Measurements from ENCODE around the gene PTPN4. TPM values are rescaled to one million over a fixed set of nuclear protein-coding genes. Genes with fewer than 3 reads are reported as not detected.

PTPN4 gene
- total and polyA plus RNA-seq, 2 of the 8 experiments (the other 6 are each of a cell fraction or from before 2014, with no cell fraction given): 28.5 to 105 TPM

DNA sequence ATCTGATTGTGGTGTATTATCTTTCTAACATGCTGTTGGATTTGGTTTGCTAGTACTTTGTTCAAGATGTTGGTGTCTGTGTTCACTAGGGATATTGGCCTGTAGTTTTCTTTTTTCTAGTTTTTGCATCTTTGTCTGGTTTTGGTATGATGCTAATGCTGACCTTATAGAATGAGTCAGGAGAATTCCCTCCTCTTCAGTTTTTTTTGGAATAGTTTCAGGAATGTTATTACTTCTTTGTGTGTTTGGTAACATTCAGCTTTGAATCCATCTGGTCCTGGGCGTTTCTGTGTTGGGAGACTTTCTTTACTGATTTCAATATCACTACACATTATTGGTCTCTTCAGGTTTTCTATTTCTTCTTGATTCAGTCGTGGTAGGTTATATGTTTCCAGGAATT, 129.0 kb downstream of the PTPN4 start (continued):
- TF ChIP-seq, protein P1, sequence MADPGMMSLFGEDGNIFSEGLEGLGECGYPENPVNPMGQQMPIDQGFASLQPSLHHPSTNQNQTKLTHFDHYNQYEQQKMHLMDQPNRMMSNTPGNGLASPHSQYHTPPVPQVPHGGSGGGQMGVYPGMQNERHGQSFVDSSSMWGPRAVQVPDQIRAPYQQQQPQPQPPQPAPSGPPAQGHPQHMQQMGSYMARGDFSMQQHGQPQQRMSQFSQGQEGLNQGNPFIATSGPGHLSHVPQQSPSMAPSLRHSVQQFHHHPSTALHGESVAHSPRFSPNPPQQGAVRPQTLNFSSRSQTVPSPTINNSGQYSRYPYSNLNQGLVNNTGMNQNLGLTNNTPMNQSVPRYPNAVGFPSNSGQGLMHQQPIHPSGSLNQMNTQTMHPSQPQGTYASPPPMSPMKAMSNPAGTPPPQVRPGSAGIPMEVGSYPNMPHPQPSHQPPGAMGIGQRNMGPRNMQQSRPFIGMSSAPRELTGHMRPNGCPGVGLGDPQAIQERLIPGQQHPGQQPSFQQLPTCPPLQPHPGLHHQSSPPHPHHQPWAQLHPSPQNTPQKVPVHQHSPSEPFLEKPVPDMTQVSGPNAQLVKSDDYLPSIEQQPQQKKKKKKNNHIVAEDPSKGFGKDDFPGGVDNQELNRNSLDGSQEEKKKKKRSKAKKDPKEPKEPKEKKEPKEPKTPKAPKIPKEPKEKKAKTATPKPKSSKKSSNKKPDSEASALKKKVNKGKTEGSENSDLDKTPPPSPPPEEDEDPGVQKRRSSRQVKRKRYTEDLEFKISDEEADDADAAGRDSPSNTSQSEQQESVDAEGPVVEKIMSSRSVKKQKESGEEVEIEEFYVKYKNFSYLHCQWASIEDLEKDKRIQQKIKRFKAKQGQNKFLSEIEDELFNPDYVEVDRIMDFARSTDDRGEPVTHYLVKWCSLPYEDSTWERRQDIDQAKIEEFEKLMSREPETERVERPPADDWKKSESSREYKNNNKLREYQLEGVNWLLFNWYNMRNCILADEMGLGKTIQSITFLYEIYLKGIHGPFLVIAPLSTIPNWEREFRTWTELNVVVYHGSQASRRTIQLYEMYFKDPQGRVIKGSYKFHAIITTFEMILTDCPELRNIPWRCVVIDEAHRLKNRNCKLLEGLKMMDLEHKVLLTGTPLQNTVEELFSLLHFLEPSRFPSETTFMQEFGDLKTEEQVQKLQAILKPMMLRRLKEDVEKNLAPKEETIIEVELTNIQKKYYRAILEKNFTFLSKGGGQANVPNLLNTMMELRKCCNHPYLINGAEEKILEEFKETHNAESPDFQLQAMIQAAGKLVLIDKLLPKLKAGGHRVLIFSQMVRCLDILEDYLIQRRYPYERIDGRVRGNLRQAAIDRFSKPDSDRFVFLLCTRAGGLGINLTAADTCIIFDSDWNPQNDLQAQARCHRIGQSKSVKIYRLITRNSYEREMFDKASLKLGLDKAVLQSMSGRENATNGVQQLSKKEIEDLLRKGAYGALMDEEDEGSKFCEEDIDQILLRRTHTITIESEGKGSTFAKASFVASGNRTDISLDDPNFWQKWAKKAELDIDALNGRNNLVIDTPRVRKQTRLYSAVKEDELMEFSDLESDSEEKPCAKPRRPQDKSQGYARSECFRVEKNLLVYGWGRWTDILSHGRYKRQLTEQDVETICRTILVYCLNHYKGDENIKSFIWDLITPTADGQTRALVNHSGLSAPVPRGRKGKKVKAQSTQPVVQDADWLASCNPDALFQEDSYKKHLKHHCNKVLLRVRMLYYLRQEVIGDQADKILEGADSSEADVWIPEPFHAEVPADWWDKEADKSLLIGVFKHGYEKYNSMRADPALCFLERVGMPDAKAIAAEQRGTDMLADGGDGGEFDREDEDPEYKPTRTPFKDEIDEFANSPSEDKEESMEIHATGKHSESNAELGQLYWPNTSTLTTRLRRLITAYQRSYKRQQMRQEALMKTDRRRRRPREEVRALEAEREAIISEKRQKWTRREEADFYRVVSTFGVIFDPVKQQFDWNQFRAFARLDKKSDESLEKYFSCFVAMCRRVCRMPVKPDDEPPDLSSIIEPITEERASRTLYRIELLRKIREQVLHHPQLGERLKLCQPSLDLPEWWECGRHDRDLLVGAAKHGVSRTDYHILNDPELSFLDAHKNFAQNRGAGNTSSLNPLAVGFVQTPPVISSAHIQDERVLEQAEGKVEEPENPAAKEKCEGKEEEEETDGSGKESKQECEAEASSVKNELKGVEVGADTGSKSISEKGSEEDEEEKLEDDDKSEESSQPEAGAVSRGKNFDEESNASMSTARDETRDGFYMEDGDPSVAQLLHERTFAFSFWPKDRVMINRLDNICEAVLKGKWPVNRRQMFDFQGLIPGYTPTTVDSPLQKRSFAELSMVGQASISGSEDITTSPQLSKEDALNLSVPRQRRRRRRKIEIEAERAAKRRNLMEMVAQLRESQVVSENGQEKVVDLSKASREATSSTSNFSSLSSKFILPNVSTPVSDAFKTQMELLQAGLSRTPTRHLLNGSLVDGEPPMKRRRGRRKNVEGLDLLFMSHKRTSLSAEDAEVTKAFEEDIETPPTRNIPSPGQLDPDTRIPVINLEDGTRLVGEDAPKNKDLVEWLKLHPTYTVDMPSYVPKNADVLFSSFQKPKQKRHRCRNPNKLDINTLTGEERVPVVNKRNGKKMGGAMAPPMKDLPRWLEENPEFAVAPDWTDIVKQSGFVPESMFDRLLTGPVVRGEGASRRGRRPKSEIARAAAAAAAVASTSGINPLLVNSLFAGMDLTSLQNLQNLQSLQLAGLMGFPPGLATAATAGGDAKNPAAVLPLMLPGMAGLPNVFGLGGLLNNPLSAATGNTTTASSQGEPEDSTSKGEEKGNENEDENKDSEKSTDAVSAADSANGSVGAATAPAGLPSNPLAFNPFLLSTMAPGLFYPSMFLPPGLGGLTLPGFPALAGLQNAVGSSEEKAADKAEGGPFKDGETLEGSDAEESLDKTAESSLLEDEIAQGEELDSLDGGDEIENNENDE (IDR thresholded peaks at IDR 0.05; ENCODE audit: insufficient replicate concordance, low read length): no peak
- TF ChIP-seq RNF2 (IDR thresholded peaks at IDR 0.05; ENCODE audit: borderline replicate concordance, low read depth, low read length, missing control alignments, poor library complexity, severe bottlenecking) (no peak), CREB1 (IDR thresholded peaks at IDR 0.05) (no peak), TAF1 (IDR thresholded peaks at IDR 0.05; ENCODE audit: low read depth, low read length) (no peak), EGR1 (IDR thresholded peaks at IDR 0.05; ENCODE audit: borderline replicate concordance, low read depth, low read length) (no peak), POLR2AphosphoS5 (IDR thresholded peaks at IDR 0.05; ENCODE audit: low read depth, low read length) (no peak), POLR2A (IDR thresholded peaks at IDR 0.05; ENCODE audit: control extremely low read depth in 1 of 2, low read depth in 2 of 2, low read length in 2 of 2) (no peak), SIRT6 (IDR thresholded peaks at IDR 0.05; ENCODE audit: low read length) (no peak), TCF12 (IDR thresholded peaks at IDR 0.05; ENCODE audit: low read depth, low read length) (no peak), SIN3A (conservative IDR thresholded peaks at IDR 0.05 in 1 of 2, IDR thresholded peaks at IDR 0.05 in 1 of 2; ENCODE audit: low read depth in 1 of 2, low read length in 2 of 2) (no peak)
- TF ChIP-seq, protein P2, sequence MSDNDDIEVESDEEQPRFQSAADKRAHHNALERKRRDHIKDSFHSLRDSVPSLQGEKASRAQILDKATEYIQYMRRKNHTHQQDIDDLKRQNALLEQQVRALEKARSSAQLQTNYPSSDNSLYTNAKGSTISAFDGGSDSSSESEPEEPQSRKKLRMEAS (IDR thresholded peaks at IDR 0.05): no peak
- TF ChIP-seq, protein P3, sequence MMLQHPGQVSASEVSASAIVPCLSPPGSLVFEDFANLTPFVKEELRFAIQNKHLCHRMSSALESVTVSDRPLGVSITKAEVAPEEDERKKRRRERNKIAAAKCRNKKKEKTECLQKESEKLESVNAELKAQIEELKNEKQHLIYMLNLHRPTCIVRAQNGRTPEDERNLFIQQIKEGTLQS (IDR thresholded peaks at IDR 0.05; ENCODE audit: insufficient read depth, low read depth, low read length): no peak

All from H1 (cell line).